ENCODE measurements around the gene SLC43A3.

Gene SLC43A3

DNA sequence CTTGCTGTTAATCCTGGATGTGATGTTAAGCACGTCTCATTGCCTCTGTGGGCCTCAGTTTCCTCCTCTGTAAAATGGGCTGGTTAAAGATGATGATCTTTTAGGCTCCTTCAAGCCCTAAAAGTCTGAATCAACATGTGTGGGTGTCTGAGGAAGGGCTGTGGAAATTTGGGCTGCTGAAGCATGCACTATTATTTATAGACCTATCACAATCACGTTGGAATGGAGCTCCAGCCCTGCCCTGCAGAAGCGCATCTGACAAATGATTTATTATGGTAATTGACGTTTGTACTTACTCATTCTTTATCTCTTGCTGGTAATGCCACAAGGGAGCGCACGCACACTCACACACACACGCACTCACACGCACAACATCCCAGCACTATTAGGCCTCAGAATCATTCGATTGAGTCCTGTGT, 68.4 kb downstream of the SLC43A3 start:
- H3K4me1 Mint-ChIP-seq (ENCODE audit: low read depth): no peaks in the 10 kb centered on the region
- no peak overlapping the region for H3K4me3 Mint-ChIP-seq
- H3K9me3 Mint-ChIP-seq (ENCODE audit: low read depth): no peaks in the 10 kb centered on the region
- peaks cover 7% of the 10 kb centered on the region for H3K27me3 Mint-ChIP-seq
- H3K36me3 Mint-ChIP-seq: no peaks in the 10 kb centered on the region
- no peak overlapping the region for H3K27ac Mint-ChIP-seq

DNA sequence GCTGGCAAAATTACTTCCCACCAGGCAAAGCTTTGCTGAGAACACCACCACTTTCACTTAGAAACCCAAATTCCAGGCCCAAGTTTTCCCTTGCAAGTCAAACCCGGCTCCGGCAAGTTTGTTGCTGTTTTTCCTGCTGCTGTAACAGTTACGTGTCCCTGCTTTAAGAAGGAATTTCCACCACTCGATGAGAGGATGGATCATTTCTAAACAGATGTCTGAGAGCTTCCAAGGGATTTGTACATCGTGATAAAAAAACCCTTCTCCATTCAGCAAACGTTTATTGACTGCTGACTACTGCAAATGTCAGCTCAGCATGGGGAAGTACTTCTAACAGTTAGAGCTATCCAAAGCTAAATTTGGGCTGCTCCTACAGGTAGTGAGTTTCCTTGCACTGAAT, 69.1 kb downstream of the SLC43A3 start:
- no peak overlapping the region for H3K4me3 Mint-ChIP-seq
- no peaks in the 10 kb centered on the region for H3K9me3 Mint-ChIP-seq (ENCODE audit: low read depth)
- no peak overlapping the region for H3K27ac Mint-ChIP-seq
- H3K27me3 Mint-ChIP-seq: peaks cover 7% of the 10 kb centered on the region
- H3K4me1 Mint-ChIP-seq (ENCODE audit: low read depth): no peaks in the 10 kb centered on the region
- no peaks in the 10 kb centered on the region for H3K36me3 Mint-ChIP-seq

DNA sequence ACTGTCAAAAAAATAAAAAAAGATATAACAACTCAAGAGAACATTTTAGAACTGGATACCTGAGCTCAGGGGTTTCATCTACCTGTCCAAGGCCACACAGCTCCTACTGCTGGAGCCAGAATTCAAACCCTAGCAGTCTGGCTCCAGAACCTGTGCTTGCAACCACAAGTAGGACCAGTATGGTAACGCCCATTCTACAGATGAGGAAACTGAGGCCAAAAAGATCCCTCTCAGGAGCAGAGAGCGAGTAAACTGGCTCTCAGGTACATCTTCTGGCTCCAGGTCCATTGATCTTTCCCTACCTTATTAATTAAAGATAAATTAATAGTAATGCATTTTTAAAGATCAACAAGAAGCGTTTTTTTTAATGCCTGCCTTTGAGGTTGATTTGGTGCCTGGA, 69.6 kb downstream of the SLC43A3 start:
- Mint-ChIP-seq H3K9me3 (ENCODE audit: low read depth) (no peaks in the 10 kb centered on the region), H3K4me1 (ENCODE audit: low read depth) (no peaks in the 10 kb centered on the region), H3K36me3 (no peaks in the 10 kb centered on the region), H3K27me3 (peaks cover 7% of the 10 kb centered on the region), H3K27ac (no peak overlapping the region), H3K4me3 (no peak overlapping the region)

Measured in activated naive CD8-positive, alpha-beta T cell (primary cell).